ENCODE results near the gene ACSS1. TPM values are rescaled to one million over a fixed set of nuclear protein-coding genes. Genes with fewer than 3 reads are reported as not detected.

Gene ACSS1
- total and polyA plus RNA-seq, 8 donors: 7.0 to 135 (median 35.8) TPM

- peaks cover 16 to 35% (median 29%) of the 10 kb centered on the region in 4 donors for H3K36me3 ChIP-seq
- H3K27me3 ChIP-seq: no peaks in the 10 kb centered on the region
- H3K4me1 ChIP-seq: peaks cover 81 to 100% (median 94%) of the 10 kb centered on the region in 4 donors
- 37 to 79% (median 52%) methylated on average over 13 of the region's 13 CpGs for WGBS, 5 donors
- peak overlapping the region; percentile 11 to 98 (median 94) for H3K27ac ChIP-seq
- no peak overlapping the region for H3K4me3 ChIP-seq
- H3K9me3 ChIP-seq: no peaks in the 10 kb centered on the region
- peak in 1 of 2 donors; percentile 69 for DNase-seq
- TF ChIP-seq EP300 (IDR thresholded peaks at IDR 0.05) (no peak), CTCF (IDR thresholded peaks at IDR 0.05) (no peak), POLR2AphosphoS5 (IDR thresholded peaks at IDR 0.05) (peak in 1 of 3 donors; percentile 6), POLR2A (IDR thresholded peaks at IDR 0.05) (no peak)
- intact Hi-C loops (cut with DNase I; ENCODE audit: low total_unique reads): loop anchor here (5.0 kb wide), 1 partner anchor 40 kb away; no protein-coding TSS in a partner anchor
Measured at GRCh38 chr20:25047766-25048165, 10.2 kb downstream of the ACSS1 start.

- WGBS, 5 donors: 70 to 78% (median 73%) methylated on average over 21 of the region's 21 CpGs
- H3K27ac ChIP-seq: peak overlapping the region in 1 of 5 donors; percentile 98
- DNase-seq: no peak
Measured at GRCh38 chr20:25046736-25047666, 10.9 kb downstream of the ACSS1 start.

GRCh38 chr20:25046181-25046641 lies 11.7 kb downstream of the ACSS1 start:
- WGBS, 5 donors: 43 to 78% (median 56%) methylated on average over 7 to 14 of the region's 14 CpGs
- peaks cover 16 to 35% (median 29%) of the 10 kb centered on the region in 4 donors for H3K36me3 ChIP-seq
- no peak overlapping the region for H3K4me3 ChIP-seq
- intact Hi-C loops (cut with DNase I; ENCODE audit: low total_unique reads): loop anchor here (5.0 kb wide), 1 partner anchor 39 kb away; no protein-coding TSS in a partner anchor
- no peaks in the 10 kb centered on the region for H3K9me3 ChIP-seq
- H3K4me1 ChIP-seq: peaks cover 83 to 100% (median 96%) of the 10 kb centered on the region in 4 donors
- H3K27ac ChIP-seq: no peak overlapping the region
- TF ChIP-seq EP300 (IDR thresholded peaks at IDR 0.05): no peak
- no peak for TF ChIP-seq CTCF (IDR thresholded peaks at IDR 0.05)
- no peak for TF ChIP-seq POLR2A (IDR thresholded peaks at IDR 0.05)
- TF ChIP-seq POLR2AphosphoS5 (IDR thresholded peaks at IDR 0.05): no peak
- H3K27me3 ChIP-seq: no peaks in the 10 kb centered on the region
- peak in 1 of 2 donors; percentile 30 for DNase-seq

More at GRCh38 chr20:25046736-25047666, 10.9 kb downstream of the ACSS1 start:
- peaks cover 83 to 100% (median 94%) of the 10 kb centered on the region in 4 donors for H3K4me1 ChIP-seq
- H3K9me3 ChIP-seq: no peaks in the 10 kb centered on the region
- H3K27me3 ChIP-seq: no peaks in the 10 kb centered on the region
- H3K36me3 ChIP-seq: peaks cover 16 to 35% (median 29%) of the 10 kb centered on the region in 4 donors
- intact Hi-C loops (cut with DNase I; ENCODE audit: low total_unique reads): loop anchor here (5.0 kb wide), 1 partner anchor 40 kb away; no protein-coding TSS in a partner anchor
- H3K4me3 ChIP-seq: no peak overlapping the region
- no peak for TF ChIP-seq EP300 (IDR thresholded peaks at IDR 0.05)
- no peak for TF ChIP-seq CTCF (IDR thresholded peaks at IDR 0.05)
- TF ChIP-seq POLR2A (IDR thresholded peaks at IDR 0.05): no peak
- TF ChIP-seq POLR2AphosphoS5 (IDR thresholded peaks at IDR 0.05): no peak

GRCh38 chr20:25045343-25045712 lies 12.6 kb downstream of the ACSS1 start:
- WGBS, 5 donors: 48 to 68% (median 54%) methylated on average over 8 to 9 of the region's 9 CpGs
- H3K36me3 ChIP-seq: peaks cover 16 to 35% (median 29%) of the 10 kb centered on the region in 4 donors
- no peak for TF ChIP-seq EP300 (IDR thresholded peaks at IDR 0.05)
- no peak for TF ChIP-seq CTCF (IDR thresholded peaks at IDR 0.05)
- TF ChIP-seq POLR2A (IDR thresholded peaks at IDR 0.05): no peak
- TF ChIP-seq POLR2AphosphoS5 (IDR thresholded peaks at IDR 0.05): no peak
- intact Hi-C loops (cut with DNase I; ENCODE audit: low total_unique reads): loop anchor here (5.0 kb wide), 1 partner anchor 38 kb away; no protein-coding TSS in a partner anchor
- H3K27me3 ChIP-seq: no peaks in the 10 kb centered on the region
- peak in 1 of 2 donors; percentile 22 for DNase-seq
- H3K9me3 ChIP-seq: no peaks in the 10 kb centered on the region
- H3K27ac ChIP-seq: peak overlapping the region in 2 of 5 donors; percentile 81 to 86
- peaks cover 83 to 100% (median 96%) of the 10 kb centered on the region in 4 donors for H3K4me1 ChIP-seq
- H3K4me3 ChIP-seq: no peak overlapping the region

Data from stomach (tissue), 9 donors.